ENCODE measurements around the gene CENPQ.

Gene CENPQ

GRCh38 chr6:49541210-49541724, 78.1 kb downstream of the CENPQ start:
- DNase-seq (ENCODE audit: low read depth in 2 of 2) = no peak

- DNase-seq (ENCODE audit: low read depth in 2 of 2) = no peak
Measured at GRCh38 chr6:49541936-49542335, 78.8 kb downstream of the CENPQ start.

All from stimulated activated CD4-positive, alpha-beta T cell treated with anti-CD3 and anti-CD28 coated beads, Interleukin-12 subunit alpha, Interleukin-12 subunit beta, amount 100 ng/mL, for 24 hours (primary cell).